ENCODE results near the gene MARK4.

MARK4 gene

DNA sequence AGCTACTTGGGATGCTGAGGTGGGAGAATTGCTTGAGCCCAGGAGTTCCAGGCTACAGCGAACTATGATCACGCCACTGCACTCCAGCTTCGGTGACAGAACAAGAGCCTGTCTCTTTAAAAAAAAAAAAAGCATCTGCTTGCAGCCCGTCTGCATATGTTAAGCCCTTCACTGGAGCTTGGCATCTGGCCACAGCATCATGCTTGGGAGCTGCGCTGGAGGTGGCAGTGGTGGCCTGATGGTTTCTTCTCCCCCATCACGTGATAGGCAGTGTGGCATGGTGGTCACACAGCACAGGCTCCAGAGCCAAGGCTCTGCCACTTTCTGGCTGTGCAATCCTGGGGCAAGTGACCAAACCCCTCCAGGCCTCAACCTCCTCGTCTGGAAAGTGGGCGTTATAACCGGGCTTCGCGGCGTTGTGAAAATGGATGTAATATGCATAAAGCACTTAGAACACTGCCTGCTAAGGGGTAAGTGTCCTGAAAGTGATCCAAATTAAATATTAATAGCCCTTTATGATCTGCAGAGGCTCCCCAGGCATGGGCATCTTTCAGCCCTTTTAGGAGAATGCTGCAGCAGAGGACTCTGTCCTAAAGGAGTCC, 24.4 kb downstream of the MARK4 start:
- DNase-seq = no peak

DNA sequence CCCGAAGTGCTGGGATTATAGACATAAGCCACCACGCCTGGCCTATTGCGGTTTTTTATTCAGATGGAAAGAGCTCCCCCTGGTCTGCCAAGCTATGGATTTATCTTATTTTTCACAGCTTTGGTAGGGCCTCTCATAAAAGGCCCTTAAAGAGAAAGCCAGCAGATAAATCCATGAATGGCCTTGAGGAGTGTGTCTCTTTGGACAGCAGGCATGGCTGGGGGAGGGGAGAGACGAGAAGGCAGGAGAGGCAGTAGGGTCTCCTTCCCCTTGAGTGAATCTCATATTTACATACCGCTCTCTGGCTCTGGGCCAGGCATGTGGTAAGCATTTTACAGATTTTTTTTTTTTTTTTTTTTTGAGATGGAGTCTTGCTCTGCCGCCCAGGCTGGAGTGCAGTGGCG, 25.2 kb downstream of the MARK4 start:
- no peak for DNase-seq

DNA sequence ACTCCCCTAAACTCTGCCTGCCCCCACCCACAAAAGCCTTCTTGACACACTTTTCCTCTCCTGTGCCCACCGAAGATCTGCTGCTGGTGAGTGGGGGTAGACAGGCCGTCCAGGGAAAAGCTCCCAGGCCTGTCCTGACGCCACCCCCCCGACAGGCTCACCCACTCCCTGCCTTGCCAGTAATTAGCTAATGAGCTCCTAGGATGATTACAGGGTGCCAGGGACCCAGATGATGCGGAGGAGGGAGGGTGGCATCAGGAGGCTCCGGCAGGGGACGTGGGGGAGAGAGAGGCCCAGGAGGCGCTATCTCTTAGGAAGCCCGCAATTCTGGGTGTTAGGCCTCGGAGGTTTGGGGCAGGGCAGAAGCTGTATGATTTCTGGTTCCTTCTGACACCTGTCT, 27.0 kb downstream of the MARK4 start:
- no peak for DNase-seq

DNA sequence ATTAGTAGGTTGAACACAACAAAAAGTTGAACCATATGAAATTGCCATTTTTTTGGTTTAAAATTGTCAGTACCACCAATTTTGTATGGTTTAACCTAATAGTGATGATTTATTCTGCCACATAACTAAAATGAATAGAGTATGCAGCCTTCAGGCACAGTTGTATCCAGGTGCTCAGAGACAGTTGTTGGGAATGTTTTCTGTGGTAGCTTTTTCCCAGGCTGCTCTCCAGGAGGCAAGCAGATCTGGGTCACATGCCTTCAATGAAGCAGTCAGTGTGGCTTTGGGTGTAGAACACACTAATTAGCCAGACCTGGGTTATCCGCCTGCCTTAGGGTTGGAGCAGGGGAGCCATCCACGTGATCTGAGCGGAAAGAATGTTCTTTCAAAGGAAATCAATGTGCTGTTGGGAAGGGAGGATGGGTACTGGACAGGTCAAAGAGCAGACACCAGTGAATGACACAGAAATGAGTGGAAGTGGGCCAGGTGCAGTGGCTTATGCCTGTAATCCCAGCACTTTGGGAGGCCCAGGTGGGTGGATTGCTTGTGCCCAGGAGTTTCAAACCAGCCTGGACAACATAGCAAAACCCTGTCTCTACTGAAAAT, 28.6 kb downstream of the MARK4 start:
- DNase-seq = no peak

DNA sequence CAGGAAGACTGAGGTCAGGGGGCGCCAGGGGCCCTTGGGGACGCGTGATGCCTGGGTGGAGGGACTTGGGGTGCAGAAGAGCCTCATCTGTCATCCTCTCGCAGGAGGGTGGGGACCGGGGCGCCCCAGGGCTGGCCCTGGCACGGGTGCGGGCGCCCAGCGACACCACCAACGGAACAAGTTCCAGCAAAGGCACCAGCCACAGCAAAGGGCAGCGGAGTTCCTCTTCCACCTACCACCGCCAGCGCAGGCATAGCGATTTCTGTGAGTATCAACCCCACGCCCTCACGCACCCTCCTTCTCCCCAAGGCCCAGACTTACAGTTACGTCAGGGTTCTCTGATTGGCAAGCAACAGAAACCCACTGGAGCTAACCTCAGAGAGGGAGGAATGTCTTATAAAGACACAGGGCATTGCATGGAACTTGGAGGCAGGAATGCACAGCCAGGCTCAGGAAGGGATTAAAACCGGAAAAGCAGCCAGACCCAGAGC, 29.4 kb downstream of the MARK4 start:
- DNase-seq = no peak

DNA sequence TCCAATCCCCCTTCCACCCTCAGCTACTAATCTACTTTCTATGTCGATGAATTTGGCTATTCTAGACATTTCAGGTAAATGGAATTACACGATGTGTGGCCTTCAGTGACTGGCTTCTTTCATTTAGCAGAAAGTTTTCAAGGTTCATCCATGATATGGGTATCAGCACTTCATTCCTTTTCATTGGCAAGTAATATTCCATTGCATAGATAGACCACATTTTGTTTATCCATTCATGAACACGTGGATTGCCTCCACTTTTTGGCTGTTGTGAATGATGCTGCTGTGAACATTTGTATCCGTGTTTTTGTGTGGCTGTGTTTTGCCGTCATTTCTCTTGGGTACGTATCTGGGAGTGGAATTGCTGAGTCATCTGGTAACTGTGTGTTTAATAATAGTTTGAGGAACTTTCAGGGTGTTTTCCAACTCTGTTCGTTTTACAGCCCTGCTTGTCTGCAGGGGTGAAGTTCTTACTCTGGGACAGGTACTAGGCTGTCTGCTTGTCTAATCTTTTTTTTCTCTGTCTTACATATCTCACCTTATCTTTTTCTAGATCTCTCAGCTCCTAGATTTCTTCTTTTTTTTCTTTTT, 32.5 kb downstream of the MARK4 start:
- DNase-seq = no peak

DNA sequence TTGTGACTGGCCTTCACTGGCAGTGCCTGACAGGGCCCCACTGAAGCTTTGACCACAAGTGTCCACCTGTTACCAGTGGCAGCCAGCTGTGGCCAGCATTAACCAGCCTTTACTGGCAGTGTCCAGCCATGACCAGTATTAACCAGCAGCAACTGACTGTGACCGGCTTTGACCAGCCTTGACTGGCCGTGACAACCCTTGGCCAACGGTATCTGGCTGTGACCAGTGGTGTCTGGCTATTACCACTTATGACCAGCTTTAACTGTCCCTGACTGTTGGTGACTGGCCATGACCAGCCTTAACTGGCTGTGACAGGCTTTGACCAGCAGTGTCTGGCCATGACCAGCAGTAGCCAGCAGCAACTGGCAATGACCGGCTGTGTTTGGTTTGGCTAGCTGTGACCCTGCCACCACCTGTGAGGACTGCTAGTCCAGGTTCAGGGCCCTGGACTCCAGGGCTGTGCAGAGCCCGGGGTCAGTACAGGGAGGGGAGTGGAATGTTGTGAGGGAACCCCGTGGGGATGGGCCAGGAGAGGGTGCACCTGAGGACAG, 39.4 kb downstream of the MARK4 start:
- DNase-seq = no peak

DNA sequence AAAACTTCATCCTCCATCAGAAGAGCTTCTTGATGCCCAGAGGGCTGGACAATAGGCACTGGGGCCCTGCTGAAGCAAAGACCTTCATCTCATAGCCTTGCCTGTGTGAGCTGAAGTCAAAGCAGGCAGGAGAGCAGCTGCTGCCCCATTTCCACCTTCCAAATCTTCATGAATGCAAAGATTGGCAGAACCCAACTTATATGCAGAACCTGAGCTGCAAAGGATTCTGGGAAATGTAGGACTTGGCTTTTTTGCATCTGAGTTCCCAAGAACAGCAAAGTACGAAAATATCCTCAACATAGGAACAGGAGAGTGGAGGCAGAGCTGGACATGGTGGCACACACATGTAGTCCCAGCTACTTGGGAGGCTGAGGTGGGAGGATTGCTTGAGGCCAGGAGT, 40.8 kb downstream of the MARK4 start:
- DNase-seq = no peak

DNA sequence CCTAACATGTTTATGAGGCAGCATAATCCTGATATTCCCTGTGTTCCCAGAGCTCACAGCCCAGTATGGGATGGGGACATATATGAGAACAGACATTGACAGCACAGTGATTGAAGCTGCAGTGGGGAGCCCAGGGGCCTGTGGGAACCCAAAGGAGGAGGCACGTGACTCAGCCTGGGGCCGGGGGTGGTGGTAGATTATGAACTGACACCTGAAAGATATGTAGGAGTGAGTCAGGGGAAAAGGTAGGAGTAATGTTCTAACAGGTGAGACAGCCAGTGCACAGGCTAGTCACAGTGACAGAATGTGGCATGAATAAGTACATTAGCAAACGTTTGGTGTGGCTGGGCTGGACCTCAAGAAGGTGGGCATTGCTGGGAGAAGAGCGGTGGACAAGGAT, 42.6 kb downstream of the MARK4 start:
- no peak for DNase-seq

DNA sequence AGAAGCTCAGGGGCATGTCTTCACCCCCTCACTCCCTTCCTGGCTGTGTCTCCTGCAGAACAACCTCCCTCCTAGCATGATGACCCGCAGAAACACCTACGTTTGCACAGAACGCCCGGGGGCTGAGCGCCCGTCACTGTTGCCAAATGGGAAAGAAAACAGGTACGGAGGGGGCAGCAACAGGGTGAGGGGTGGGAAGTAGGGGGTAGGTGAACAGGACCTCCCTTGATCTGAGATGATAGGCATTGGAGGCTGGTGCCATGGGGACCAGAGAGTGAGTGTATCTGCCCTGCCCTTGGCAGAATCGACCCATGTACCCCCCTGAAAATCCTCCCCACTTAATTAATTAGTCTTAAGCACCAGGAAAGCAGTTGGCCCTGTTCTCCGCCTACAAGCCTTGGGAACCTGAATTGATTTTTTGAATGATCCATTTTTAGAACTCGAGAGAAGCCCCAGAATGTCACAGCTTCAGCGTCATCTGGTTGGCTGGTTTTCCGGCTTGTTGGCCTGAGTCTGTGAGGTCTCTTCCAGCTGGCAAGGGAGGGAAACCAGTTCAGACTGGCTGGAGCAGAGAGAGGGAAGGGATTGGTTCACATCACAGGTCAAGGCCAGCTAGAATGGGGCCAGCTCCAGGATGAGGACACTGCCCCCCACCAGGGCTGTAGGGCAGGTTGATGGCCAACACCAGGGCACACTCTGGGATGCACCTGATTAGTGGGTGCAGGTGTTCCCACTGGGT, 43.4 kb downstream of the MARK4 start:
- no peak for DNase-seq

DNA sequence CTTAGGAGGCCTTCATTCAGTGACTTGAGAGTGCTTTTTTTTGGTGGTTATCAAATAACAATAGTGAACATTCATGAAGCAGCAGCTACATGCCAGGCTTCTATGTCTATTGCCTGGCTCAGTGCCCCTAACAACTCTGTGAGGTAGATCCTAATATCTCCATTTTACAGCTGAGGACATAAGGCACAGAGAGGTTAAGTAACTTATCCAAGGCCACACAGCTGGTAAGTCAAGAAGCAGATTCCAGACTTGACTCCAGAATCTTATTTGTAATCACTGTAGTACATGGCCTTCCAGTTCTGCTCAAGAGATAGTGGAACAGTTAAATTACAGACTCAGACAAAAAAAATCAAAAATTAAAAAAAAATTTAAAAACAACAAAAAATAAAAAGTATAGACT, 44.8 kb downstream of the MARK4 start:
- DNase-seq = no peak

DNA sequence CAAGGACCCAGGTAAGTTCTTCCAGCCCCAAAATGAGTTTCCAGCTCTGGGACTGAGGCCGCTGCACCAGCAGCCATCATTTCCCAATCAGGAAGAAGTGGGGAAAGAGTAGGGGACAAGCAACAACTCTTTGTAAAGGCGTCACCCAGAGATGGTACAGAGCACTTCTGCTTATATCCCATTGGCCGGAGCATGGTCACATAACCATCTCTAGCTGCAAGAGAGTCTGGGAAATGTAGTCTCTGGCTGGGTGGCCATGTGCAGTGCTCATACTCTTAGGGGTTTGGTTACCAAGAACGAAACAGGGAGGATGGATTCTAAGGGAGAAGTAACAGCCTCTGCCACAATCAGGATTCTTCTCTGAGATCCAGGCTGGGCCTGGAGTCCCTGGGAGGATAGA, 45.3 kb downstream of the MARK4 start:
- DNase-seq = no peak

DNA sequence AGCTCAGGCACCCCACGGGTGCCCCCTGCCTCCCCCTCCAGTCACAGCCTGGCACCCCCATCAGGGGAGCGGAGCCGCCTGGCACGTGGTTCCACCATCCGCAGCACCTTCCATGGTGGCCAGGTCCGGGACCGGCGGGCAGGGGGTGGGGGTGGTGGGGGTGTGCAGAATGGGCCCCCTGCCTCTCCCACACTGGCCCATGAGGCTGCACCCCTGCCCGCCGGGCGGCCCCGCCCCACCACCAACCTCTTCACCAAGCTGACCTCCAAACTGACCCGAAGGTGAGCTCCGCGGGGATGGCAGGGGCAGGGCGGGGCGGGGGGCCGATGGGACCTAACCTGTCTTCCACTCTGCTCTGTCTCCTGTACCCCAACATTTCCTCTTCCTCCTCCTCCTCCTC, 46.6 kb downstream of the MARK4 start:
- DNase-seq = no peak

DNA sequence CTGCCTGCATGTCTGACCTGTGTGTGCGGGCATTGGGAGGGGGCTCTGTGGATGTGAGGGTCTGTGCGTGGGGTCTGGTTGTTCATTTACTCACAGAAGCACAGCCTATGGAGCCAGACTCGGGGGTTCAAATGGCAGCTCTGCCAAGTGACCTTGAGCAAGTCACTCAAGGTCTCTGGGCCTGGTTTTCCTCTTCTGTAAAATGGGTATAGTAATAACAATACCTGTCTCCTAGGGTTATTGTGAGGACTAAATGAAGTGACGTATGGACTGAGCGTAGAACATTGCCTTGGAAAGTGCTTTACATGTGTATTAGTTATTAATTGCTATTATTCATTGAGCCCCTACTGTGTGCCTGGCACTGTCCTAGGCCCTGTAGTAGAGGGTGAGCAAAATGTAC, 47.2 kb downstream of the MARK4 start:
- DNase-seq = no peak

DNA sequence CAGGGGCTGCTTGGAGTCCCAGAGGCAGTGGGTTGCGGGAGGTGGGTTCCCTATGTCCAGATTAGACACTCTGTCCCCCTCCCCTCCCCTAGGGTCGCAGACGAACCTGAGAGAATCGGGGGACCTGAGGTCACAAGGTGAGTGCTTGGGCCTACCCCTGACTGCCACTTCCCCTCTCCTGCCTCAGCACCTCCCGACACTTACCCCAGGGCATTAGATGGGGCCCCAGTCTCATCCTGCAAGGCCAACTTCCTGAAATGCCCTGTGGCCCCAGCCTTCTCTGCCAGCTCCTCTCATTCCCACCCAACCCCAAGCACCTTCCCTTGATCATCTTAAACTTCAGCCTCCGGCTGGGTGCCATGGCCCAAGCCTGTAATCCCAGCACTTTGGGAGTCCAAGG, 48.6 kb downstream of the MARK4 start:
- DNase-seq = no peak

DNA sequence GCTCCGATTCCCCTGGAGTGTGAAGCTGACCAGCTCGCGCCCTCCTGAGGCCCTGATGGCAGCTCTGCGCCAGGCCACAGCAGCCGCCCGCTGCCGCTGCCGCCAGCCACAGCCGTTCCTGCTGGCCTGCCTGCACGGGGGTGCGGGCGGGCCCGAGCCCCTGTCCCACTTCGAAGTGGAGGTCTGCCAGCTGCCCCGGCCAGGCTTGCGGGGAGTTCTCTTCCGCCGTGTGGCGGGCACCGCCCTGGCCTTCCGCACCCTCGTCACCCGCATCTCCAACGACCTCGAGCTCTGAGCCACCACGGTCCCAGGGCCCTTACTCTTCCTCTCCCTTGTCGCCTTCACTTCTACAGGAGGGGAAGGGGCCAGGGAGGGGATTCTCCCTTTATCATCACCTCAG, 51.3 kb downstream of the MARK4 start:
- no peak for DNase-seq

DNA sequence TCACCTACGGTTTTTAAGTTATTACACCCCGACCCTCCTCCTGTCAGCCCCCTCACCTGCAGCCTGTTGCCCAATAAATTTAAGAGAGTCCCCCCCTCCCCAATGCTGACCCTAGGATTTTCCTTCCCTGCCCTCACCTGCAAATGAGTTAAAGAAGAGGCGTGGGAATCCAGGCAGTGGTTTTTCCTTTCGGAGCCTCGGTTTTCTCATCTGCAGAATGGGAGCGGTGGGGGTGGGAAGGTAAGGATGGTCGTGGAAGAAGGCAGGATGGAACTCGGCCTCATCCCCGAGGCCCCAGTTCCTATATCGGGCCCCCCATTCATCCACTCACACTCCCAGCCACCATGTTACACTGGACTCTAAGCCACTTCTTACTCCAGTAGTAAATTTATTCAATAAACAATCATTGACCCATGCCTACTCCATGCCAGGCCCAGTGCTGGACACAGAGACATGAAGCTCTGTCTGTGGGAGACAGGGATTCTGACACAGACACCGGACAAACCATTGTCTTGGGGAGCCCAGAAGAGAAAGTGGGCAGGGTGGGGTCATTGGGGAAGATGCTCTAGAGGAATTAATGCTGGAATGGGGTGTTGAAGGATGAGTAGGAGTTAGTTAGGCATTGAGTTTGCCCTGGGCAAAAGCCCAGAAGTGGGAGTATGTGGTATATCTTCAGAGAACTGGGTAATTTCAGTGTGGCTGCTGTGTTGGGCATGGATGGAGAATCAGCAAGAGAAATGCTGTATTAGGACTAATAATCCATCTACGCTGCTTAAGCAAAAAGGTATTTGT, 52.4 kb downstream of the MARK4 start:
- DNase-seq = no peak

DNA sequence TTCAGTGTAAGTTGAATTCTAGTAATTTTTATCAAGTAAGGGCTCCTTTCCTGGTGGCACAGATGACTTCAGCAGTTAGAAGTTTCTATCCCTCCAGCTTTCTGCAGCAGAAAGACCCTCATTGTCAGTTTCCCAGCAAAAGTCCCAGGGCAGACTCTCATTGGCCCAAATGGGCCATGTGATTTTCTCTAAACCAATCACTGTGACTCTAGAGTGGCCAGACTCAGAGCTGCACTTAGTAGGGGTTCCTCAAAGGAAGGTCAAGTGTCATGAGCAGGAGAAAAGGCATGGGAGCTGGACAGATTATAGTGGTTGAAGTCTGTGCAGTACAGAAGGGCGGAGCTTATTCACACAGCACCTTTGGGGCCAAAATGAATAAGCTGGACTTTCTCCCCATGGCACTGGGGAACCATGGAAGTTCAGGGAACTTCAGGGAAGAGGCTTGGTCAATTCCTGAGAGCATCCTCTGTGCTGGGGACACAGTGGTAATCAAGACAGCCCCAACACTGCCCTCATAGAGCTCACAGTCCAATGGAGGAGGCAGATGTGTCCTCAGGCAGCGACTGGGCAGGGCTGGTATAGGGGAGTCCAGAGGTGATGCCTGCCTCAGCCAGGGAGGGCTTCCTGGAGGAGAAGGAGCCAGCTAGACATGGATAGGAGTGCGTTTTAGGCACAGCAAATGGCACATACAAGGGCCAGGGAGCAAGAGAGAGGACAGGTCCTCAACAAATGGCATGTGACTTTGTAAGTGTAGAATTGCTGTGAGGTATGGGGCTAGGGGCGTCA, 53.3 kb downstream of the MARK4 start:
- DNase-seq = no peak

DNA sequence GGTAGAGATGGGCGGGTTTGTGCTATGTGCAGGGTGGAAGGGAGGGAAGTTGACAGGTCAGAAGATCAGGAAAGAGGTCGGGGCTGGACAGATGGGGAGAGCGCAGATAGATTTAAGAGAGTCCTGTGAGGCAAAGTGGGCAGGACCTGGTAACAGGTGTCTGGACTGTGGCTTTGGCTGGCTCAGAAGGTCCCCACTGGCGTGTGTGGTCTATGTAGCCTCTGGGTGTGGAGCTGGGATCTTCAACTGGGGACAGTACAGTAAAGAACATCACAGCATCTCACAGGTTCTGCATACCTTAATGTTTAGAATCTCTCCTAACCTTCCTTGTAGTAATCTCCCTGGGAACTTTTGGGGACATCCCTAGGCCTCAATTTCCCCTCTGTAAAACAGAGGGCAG, 53.9 kb downstream of the MARK4 start:
- no peak for DNase-seq

DNA sequence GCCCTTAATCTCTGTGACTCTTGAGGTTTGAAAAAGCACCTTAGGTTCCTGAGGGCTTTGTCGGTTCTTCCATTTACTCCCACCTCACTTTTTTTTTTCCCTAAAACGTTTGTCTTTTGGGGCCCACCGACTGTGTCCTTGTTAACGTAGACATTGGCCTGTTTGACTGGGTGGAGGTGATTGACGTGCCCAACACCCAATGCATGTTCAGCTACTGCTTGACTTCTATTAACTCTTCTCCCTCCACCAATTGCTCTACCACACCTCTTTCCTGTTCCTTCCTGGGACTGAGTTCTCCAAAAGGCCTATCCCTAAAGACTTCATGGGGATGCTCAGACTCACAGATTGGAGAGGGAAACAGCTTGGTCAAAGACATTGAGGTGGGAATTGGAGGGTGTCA, 54.4 kb downstream of the MARK4 start:
- DNase-seq = no peak

DNA sequence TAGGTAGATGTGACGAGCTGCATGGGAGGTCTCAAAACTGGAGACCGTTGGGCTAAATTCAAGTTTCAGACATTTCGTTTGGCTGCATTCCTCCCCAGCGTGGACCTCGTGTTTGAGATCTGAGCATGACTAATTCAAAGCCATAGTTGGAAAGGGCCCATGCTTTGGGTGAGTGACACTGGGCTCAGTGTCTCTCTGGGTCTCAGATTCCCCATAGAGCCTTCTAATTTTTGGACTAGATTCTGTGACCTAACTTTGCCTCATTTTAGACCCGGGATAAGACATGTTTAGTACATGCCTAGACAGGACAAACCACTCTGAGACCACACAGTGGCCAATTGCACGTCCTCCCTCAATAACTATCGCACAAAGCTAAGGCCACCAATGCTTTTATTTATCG, 55.0 kb downstream of the MARK4 start:
- no peak for DNase-seq

DNA sequence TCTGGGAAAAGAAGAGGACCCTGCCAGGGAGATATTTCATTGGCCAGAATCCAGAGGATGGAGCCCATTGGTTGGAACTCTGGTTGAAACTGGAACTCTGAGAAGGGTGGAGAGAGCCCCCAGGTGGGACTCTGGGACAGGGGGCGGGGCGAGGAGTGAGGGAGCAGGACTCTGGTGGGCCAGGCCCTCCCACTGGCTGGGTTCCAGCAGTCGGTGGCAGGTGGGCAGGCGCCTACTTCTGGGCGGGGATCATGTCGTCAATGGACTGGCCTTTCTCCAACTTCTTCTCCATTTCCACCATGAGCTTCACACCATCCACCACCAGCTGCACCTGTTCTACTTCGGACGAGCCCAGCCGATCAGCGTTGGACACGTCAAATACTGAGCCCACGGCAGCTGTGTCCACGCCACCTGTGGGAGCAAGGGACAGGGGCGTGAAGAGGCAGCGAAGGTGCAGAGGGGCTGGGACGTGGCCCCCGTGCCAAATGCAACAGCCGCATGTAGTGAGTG, 55.5 kb downstream of the MARK4 start:
- DNase-seq = peak; percentile 70
